GM12801 (cell line): Measurements from ENCODE around the gene NOX5.

ENCODE experiments used
- CTCF ChIP-seq: IDR thresholded peaks from one replicate; pipeline ENCODE4 v1.5.1; 2011; ENCODE audit warnings: control low read depth; ENCODE audit not compliant: insufficient read length; ENCODE audit errors: extremely low read depth

Gene NOX5

GRCh38 chr15:69027976-69028518, 13.6 kb downstream of the NOX5 start:
- TF ChIP-seq CTCF: no peak

GRCh38 chr15:69031013-69032001, 16.8 kb downstream of the NOX5 start:
- TF ChIP-seq CTCF: no peak

GRCh38 chr15:69032031-69032430, 17.5 kb downstream of the NOX5 start:
- no peak for TF ChIP-seq CTCF

GRCh38 chr15:69032703-69033373, 18.3 kb downstream of the NOX5 start:
- no peak for TF ChIP-seq CTCF

GRCh38 chr15:69034352-69034751, 19.9 kb downstream of the NOX5 start:
- TF ChIP-seq CTCF: no peak

- no peak for TF ChIP-seq CTCF
Measured at GRCh38 chr15:69035205-69035917, 20.9 kb downstream of the NOX5 start.

GRCh38 chr15:69035918-69036258, 21.4 kb downstream of the NOX5 start:
- TF ChIP-seq CTCF: no peak
